LNCaP clone FGC (cell line): ENCODE measurements around the gene APOL1.
A peak's percentile ranks its signal among the peaks of the same experiment; 100 is the strongest.

ENCODE experiments used
- DNase-seq: peaks from one replicate; pipeline ENCODE4 v3.0.0-alpha.2; 2011; ENCODE audit warnings: low read depth
- H3K4me3 ChIP-seq: 2 replicates; pipeline ENCODE4 v1.5.1; 2011; ENCODE audit warnings: mild to moderate bottlenecking, low read depth, low read length, control low read depth
- TF ChIP-seq, protein P1 (sequence below): IDR thresholded peaks from 2 replicates; pipeline ENCODE4 v1.5.1; 2012; ENCODE audit warnings: mild to moderate bottlenecking; ENCODE audit not compliant: control insufficient read depth, insufficient read depth; ENCODE audit errors: extremely low read depth

Gene APOL1

GRCh38 chr22:36298601-36299000 is 45.7 kb downstream of the APOL1 start:
- DNase-seq = no peak
- no peak overlapping the region for H3K4me3 ChIP-seq
- TF ChIP-seq, protein P1, sequence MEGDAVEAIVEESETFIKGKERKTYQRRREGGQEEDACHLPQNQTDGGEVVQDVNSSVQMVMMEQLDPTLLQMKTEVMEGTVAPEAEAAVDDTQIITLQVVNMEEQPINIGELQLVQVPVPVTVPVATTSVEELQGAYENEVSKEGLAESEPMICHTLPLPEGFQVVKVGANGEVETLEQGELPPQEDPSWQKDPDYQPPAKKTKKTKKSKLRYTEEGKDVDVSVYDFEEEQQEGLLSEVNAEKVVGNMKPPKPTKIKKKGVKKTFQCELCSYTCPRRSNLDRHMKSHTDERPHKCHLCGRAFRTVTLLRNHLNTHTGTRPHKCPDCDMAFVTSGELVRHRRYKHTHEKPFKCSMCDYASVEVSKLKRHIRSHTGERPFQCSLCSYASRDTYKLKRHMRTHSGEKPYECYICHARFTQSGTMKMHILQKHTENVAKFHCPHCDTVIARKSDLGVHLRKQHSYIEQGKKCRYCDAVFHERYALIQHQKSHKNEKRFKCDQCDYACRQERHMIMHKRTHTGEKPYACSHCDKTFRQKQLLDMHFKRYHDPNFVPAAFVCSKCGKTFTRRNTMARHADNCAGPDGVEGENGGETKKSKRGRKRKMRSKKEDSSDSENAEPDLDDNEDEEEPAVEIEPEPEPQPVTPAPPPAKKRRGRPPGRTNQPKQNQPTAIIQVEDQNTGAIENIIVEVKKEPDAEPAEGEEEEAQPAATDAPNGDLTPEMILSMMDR = no peak

DNA sequence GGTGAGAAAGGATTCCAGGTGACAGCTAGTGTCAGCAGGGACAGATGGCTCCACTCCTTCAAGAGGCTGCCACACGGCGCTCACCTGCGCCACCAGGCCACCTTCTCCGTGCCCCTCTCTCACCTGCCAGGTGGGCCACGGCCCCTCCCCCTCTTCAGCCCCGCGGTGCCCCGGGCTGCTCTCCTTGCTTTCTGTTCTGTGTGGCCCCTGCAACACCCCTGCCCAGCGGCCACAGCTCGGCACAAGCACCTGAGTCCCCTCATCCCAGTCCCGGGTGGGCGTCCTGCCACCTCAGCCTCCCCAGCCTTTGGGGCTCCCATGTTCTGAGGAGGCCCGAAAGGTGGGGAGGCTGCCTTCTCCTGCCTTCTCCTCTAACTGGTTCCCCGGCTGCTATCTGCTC is 46.4 kb downstream of the APOL1 start:
- TF ChIP-seq, protein P1 = no peak
- no peak overlapping the region for H3K4me3 ChIP-seq
- DNase-seq = no peak

DNA sequence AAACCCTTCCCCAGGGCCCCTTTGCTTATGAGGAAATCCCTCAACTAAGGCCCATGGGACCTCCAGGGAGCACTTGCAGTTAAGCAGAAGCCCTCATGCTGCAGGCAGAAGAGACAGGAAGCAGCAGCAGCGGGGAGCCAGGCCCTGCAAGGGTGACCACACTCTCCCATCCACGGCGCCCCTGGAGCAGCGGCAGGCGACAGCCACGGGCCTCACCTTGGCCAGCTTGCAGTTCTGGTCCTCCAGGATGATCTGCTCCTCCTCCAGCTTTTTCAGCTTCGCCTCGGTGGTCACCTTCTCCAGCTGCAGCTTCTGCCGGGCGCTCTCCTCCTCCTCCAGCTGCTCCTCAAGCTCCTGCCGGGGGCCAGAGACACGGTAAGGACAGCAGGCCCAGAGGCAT is 47.0 kb downstream of the APOL1 start:
- no peak for DNase-seq
- no peak overlapping the region for H3K4me3 ChIP-seq
- TF ChIP-seq, protein P1 = no peak

- DNase-seq = no peak
- no peak overlapping the region for H3K4me3 ChIP-seq
- TF ChIP-seq, protein P1 = no peak
Observed at GRCh38 chr22:36300396-36301212, 47.7 kb downstream of the APOL1 start.

- peak; percentile 48 for DNase-seq
- H3K4me3 ChIP-seq = no peak overlapping the region
- TF ChIP-seq, protein P1 = peak; percentile 88
Observed at GRCh38 chr22:36301384-36301828, 48.5 kb downstream of the APOL1 start.

GRCh38 chr22:36301851-36302250 is 48.9 kb downstream of the APOL1 start:
- DNase-seq = no peak
- TF ChIP-seq, protein P1 = no peak
- no peak overlapping the region for H3K4me3 ChIP-seq
